ENCODE results near the gene PTPN1.
"Not testable (repeated sequence)": the region's sequence is repeated elsewhere in the genome, so short reads cannot be mapped to it uniquely, and the experiment has no call there.

PTPN1 gene

DNA sequence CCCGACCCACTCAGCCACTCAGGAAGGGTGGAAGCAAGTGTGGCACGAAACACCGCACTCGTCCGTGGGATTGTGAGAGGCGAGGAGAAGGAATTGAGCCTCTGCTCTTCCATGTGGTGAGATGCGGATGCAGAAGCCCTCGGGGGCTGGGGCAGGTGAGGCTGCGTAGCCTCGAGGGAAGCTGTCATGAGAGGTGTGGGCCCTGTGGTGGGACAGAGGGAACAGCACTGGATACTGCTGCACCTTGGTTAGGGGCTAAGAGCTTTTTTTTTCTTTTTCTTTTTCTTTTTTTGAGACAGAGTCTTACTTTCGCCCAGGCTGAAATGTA lies 86.5 kb downstream of the PTPN1 start:
- H3K4me3 ChIP-seq (ENCODE audit: low read depth, low read length) = no peak overlapping the region
- TF ChIP-seq, protein P1, sequence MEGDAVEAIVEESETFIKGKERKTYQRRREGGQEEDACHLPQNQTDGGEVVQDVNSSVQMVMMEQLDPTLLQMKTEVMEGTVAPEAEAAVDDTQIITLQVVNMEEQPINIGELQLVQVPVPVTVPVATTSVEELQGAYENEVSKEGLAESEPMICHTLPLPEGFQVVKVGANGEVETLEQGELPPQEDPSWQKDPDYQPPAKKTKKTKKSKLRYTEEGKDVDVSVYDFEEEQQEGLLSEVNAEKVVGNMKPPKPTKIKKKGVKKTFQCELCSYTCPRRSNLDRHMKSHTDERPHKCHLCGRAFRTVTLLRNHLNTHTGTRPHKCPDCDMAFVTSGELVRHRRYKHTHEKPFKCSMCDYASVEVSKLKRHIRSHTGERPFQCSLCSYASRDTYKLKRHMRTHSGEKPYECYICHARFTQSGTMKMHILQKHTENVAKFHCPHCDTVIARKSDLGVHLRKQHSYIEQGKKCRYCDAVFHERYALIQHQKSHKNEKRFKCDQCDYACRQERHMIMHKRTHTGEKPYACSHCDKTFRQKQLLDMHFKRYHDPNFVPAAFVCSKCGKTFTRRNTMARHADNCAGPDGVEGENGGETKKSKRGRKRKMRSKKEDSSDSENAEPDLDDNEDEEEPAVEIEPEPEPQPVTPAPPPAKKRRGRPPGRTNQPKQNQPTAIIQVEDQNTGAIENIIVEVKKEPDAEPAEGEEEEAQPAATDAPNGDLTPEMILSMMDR (IDR thresholded peaks at IDR 0.05; ENCODE audit: insufficient read depth, low read depth, low read length, missing control alignments) = no peak
- no peak for DNase-seq (ENCODE audit: low read depth)

DNA sequence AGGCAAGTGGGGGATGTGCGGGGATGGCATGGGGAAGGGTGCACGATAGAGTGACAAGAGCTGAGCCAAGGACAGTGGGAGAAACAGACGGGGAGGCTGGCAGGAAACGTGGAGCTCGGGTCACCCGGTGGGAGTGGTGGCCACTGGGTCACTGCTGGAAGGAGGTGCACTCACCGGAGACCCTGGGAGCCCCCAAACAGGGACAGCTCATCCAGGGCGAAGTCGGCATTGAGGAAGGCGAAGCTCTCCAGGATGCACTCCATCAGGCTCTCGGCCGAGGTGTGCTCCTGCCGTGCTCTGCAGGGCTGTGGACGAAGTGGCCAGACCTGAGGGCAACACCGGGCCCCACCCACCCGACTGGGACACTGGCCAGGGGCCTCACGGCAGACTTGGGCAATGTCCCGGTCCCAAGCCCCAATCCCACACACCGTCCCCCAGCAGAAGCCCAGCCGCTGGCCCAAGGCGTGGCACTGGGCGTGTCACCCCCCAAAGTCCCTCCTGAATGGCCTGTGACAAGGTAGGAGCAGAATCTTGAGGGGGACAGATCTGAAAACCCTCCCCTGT lies 87.3 kb downstream of the PTPN1 start:
- TF ChIP-seq, protein P1 (IDR thresholded peaks at IDR 0.05; ENCODE audit: insufficient read depth, low read depth, low read length, missing control alignments) = no peak
- DNase-seq (ENCODE audit: low read depth) = no peak
- H3K4me3 ChIP-seq (ENCODE audit: low read depth, low read length) = no peak overlapping the region

DNA sequence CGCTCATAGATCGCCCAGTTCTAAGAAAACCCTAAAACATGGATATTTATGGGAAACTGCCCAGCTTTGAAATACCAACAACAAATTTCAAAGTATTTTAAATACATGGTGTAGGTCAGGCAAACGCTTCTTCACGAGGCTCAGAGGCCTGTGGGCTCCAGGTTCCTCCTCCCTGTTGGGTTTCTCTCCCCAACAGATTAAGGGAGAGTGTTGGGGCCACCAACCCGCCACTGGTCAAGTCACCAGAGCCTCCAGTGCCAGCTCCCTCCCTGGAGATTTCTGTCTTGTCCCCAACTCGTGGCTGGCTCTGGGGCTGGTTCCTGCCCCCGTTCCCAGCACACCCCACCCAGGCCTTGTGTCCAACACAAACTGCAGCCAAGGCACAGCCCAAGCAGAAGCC lies 87.9 kb downstream of the PTPN1 start:
- no peak for DNase-seq (ENCODE audit: low read depth)
- no peak overlapping the region for H3K4me3 ChIP-seq (ENCODE audit: low read depth, low read length)

DNA sequence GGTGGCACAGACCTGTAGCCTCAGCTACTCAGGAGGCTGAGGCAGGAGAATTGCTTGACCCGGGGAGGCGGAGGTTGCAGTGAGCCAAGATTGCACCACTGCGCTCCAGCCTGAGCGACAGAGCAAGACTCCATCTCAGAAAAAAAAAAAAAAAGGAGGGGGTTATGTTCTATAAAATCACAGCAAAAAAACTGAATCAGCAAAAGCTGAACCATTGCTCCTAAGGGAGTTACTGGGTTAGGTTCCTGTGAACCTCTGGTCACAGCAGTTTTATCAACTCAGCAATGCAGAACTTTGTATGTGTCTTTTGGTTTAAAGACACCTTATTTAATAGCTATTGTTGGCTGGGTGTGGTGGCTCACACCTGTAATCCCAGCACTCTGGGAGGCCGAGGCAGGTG lies 88.6 kb downstream of the PTPN1 start:
- DNase-seq (ENCODE audit: low read depth) = not testable (repeated sequence)

More for the DNA sequence above, 87.9 kb downstream of the PTPN1 start:
- TF ChIP-seq, protein P1 (IDR thresholded peaks at IDR 0.05; ENCODE audit: insufficient read depth, low read depth, low read length, missing control alignments) = no peak

DNA sequence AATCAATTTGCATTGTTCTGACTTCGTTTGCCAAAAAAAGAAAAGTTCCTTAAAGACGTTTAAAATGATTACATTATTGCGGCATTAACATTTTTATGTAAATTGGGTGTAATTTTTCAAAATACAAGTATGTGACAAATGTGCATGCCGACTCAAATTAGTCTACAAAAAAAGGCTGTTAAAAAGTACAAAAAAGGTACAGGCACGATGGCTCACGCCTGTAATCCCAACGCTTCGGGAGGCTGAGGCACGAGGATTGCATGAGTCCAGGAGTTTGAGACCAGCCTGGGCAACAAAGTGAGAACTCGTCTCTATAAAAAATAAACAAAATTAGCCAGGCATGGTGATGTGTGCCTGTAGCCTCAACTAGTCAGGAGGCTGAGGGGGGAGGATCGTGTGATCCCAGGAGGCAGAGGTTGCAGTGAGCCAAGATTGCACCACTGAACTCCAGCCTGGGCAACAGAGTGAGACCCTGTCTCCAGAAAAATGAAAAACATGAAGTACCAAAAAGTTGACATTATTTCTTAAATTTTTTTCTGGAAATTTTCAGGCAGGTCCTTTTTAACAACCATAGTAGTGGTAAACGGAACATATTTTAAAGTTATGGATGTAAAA lies 90.2 kb downstream of the PTPN1 start:
- TF ChIP-seq, protein P1 (IDR thresholded peaks at IDR 0.05; ENCODE audit: insufficient read depth, low read depth, low read length, missing control alignments) = no peak
- DNase-seq (ENCODE audit: low read depth) = no peak
- no peak overlapping the region for H3K4me3 ChIP-seq (ENCODE audit: low read depth, low read length)

More for the DNA sequence above, 88.6 kb downstream of the PTPN1 start:
- not testable (repeated sequence) for H3K4me3 ChIP-seq (ENCODE audit: low read depth, low read length)

DNA sequence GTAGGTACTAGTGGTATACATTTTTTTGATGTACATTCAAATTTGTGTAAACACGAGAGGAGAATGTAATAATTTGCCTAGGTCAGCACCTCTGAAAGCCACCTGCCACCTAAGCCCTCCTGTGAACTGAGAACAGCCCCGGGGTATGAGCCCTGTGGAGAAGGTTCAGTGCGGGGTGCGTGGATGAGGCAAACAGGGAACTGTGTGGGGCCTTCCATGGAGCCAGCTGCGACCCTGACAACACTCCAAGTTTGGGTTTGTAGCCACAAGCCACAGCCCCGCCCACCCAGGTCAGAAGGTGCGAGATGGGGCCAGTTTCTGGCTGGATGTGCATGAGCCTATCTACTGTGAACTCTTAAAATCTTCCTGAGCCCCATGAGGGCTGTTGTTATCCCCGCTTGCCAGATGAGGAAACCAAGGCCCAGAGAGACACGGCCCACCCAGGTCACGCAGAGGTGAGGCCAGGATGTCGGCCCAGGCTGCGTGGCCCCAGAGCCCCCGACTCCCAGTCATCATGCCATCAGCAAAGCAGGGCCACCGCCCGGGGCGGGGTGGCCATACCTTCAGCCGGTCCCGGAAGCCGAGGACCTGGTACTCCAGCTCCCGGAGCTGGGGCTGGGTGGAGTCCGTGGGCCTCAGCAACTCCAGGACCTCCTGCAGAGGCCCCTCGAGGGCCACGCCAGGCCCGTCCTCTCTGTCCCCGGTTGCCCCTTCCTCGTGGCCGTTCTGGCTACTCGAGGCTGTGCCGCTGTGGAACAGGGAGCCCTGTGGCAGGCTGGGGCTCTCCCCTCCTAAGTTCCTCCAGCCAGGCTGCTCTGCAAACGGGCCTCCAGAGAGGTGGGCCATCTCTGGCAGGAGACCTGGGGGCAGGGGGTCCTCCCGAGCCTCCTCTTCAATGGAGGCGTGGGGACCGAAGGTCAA lies 91.6 kb downstream of the PTPN1 start:
- DNase-seq (ENCODE audit: low read depth) = no peak
- TF ChIP-seq, protein P1 (IDR thresholded peaks at IDR 0.05; ENCODE audit: insufficient read depth, low read depth, low read length, missing control alignments) = no peak
- no peak overlapping the region for H3K4me3 ChIP-seq (ENCODE audit: low read depth, low read length)

DNA sequence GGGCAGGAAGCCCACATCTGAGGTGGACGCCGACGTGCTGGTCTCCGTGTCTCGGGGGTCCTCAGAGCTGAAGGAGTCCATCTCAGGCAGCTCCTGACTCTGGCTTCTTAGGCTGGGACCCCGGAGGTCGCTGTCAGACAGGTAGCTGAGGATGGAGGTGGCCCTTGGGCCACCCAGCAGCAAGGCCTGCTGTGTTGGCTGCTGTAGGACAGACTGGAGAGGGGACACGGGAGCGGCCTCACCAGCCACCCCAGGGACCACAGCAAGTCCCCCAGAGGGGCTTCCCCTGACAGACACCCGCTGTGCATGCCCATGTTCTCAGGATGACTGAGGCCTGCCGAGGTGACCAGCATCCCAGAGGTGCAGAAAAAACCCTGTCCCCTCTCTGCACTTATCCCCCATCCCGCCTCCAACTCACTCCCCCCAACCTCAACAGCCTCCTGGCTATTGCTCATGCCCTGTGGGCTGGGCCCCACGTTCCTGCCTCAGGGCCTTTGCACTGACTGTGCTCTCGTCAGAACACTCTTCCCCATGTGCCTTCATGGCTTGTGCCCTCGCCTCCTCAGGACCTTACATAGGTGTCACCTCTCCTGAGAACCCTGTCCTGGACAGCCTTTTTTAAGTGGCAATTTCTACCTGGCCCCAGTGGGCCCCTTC lies 92.4 kb downstream of the PTPN1 start:
- H3K4me3 ChIP-seq (ENCODE audit: low read depth, low read length) = no peak overlapping the region
- TF ChIP-seq, protein P1 (IDR thresholded peaks at IDR 0.05; ENCODE audit: insufficient read depth, low read depth, low read length, missing control alignments) = no peak
- no peak for DNase-seq (ENCODE audit: low read depth)
